CD4-positive, alpha-beta memory T cell (primary cell): ENCODE results near the gene SHFL. TPM values are rescaled to one million over a fixed set of nuclear protein-coding genes. Genes with fewer than 3 reads are reported as not detected.

Experiments used
- CTCF ChIA-PET: fragments of 350-600 bp; sonication (Branson Sonifier 250); formaldehyde crosslinking; loops from one replicate; lab custom pipeline; 2021; ENCODE audit warnings: inconsistent platforms; ENCODE audit not compliant: partially characterized antibody; lab: Charles Lee
- POLR2A ChIA-PET: fragments of 350-600 bp; sonication (Branson Sonifier 250); formaldehyde crosslinking; loops from one replicate; lab custom pipeline; 2021; ENCODE audit not compliant: partially characterized antibody; lab: Charles Lee
- DNase-seq, 5 donors: peaks; one replicate each; pipeline versions ENCODE4 v3.0.0 to v3.0.0-alpha.2; 2020 to 2022; ENCODE audit warnings: mixed read lengths in 1 of 5
- H3K27ac ChIP-seq: one replicate; pipeline ENCODE4 v1.7.0; 2013; ENCODE audit warnings: low read depth, low read length
- H3K27me3 ChIP-seq: 2 replicates; pipeline ENCODE4 v1.7.0; 2013; ENCODE audit warnings: mild to moderate bottlenecking, low read length, moderate library complexity; ENCODE audit not compliant: insufficient read depth
- H3K36me3 ChIP-seq: 2 replicates; pipeline ENCODE4 v1.7.0; 2013; ENCODE audit warnings: mild to moderate bottlenecking, low read length, moderate library complexity; ENCODE audit not compliant: insufficient read depth
- H3K4me1 ChIP-seq: 2 replicates; pipeline ENCODE4 v1.7.0; 2013; ENCODE audit warnings: mild to moderate bottlenecking, low read length, moderate library complexity; ENCODE audit not compliant: insufficient read depth
- H3K4me3 ChIP-seq, 2 donors: one replicate each; pipeline ENCODE4 v1.7.0; 2013; ENCODE audit warnings: low read length in 2 of 2, mild to moderate bottlenecking in 1 of 2
- H3K9me3 ChIP-seq, 2 donors: one replicate each; pipeline ENCODE4 v1.7.0; 2013; ENCODE audit warnings: low read length in 2 of 2, control low read depth in 1 of 2; ENCODE audit not compliant: control insufficient read depth in 1 of 2
- H3K27ac Mint-ChIP-seq, 7 donors: one replicate each; pipeline ENCODE4 v1.8.0; 2020 to 2021; ENCODE audit warnings: mixed read lengths in 7 of 7, mild to moderate bottlenecking in 6 of 7, inconsistent platforms in 3 of 7, moderate library complexity in 3 of 7
- H3K27me3 Mint-ChIP-seq, 2 donors: one replicate each; pipeline ENCODE4 v1.8.0; 2020 to 2021; ENCODE audit warnings: mixed read lengths in 2 of 2
- H3K36me3 Mint-ChIP-seq, 2 donors: one replicate each; pipeline ENCODE4 v1.8.0; 2020 to 2021; ENCODE audit warnings: mixed read lengths in 2 of 2, inconsistent platforms in 1 of 2, mild to moderate bottlenecking in 1 of 2
- H3K4me1 Mint-ChIP-seq, 4 donors: one replicate each; pipeline ENCODE4 v1.8.0; 2020 to 2021; ENCODE audit warnings: mixed read lengths in 4 of 4, mild to moderate bottlenecking in 1 of 4
- H3K4me3 Mint-ChIP-seq, 8 donors: one replicate each; pipeline ENCODE4 v1.8.0; 2020 to 2021; ENCODE audit warnings: mixed read lengths in 8 of 8, mild to moderate bottlenecking in 7 of 8, moderate library complexity in 6 of 8, inconsistent platforms in 3 of 8
- H3K9me3 Mint-ChIP-seq, 8 donors: one replicate each; pipeline ENCODE4 v1.8.0; 2020 to 2021; ENCODE audit warnings: mixed read lengths in 8 of 8, mild to moderate bottlenecking in 5 of 8, inconsistent platforms in 3 of 8, moderate library complexity in 1 of 8
- intact Hi-C: fragments of 100-400 bp; cut with micrococcal nuclease; formaldehyde crosslinking; loops from one replicate; pipeline ENCODE4 v1.15.1; 2023
- polyA plus RNA-seq, 2 donors: library from polyadenylated mRNA; unstranded; fragments of 300-500 nt; fragmentation: Illumina TruSeq; gene quantifications; one replicate each; pipeline ENCODE4 v1.2.3, GENCODE V29; 2021
- total RNA-seq, 2 experiments: library from RNA; stranded (reverse); gene quantifications; one replicate each; pipeline ENCODE4 v1.2.3, GENCODE V29; 2021

SHFL gene
- total and polyA plus RNA-seq, 4 experiments from 2014 or later: 25.7 to 112 (median 85.0) TPM

- H3K4me1 ChIP-seq: peaks cover 70% of the 10 kb centered on the region
- Mint-ChIP-seq H3K36me3 (peaks cover 9 to 25% of the 10 kb centered on the region in 2 donors), H3K9me3 (peaks cover 0 to 2% (median 0%) of the 10 kb centered on the region in 8 donors), H3K27me3 (no peaks in the 10 kb centered on the region), H3K4me3 (peak overlapping the region in 6 of 8 donors; percentile 6 to 83 (median 26)), H3K27ac (peak overlapping the region; percentile 78 to 100 (median 97)), H3K4me1 (peaks cover 35 to 82% (median 59%) of the 10 kb centered on the region in 4 donors)
- peak overlapping the region; percentile 89 for H3K27ac ChIP-seq
- no peak overlapping the region for H3K4me3 ChIP-seq
- ChIA-PET POLR2A (interaction anchor here (0.6 to 10.9 kb wide), 10 partner anchors 8 to 278 kb away, joined by 3 to 172 read pairs (median 4); partner anchors contain the start of genes EIF3G, ICAM1 and P2RY11), CTCF (interaction anchor here (0.6 to 3.7 kb wide), 8 partner anchors 8 to 418 kb away, joined by 3 to 25 read pairs (median 6); no protein-coding TSS in a partner anchor)
- no peak for DNase-seq
- no peaks in the 10 kb centered on the region for H3K9me3 ChIP-seq
- H3K27me3 ChIP-seq: no peaks in the 10 kb centered on the region
- intact Hi-C loops: loop anchor here (2.0 to 10.0 kb wide), 3 partner anchors 15 to 301 kb away; partner anchors contain the start of genes CDC37 and EIF3G
- peaks cover 17% of the 10 kb centered on the region for H3K36me3 ChIP-seq
Observed at GRCh38 chr19:10104130-10104513, 18.0 kb downstream of the SHFL start.

GRCh38 chr19:10104665-10105508 lies 18.8 kb downstream of the SHFL start:
- Histone ChIP-seq H3K4me1 (peaks cover 76% of the 10 kb centered on the region), H3K27ac (peak overlapping the region; percentile 89), H3K27me3 (no peaks in the 10 kb centered on the region), H3K4me3 (peak overlapping the region; percentile 5 to 29), H3K9me3 (no peaks in the 10 kb centered on the region), H3K36me3 (peaks cover 24% of the 10 kb centered on the region)
- intact Hi-C loops: loop anchor here (2.0 to 10.0 kb wide), 3 partner anchors 14 to 300 kb away; partner anchors contain the start of genes CDC37 and EIF3G
- Mint-ChIP-seq H3K4me1 (peaks cover 33 to 84% (median 56%) of the 10 kb centered on the region in 4 donors), H3K4me3 (peak overlapping the region; percentile 12 to 92 (median 80)), H3K36me3 (peaks cover 14 to 25% of the 10 kb centered on the region in 2 donors), H3K9me3 (peaks cover 0 to 2% (median 0%) of the 10 kb centered on the region in 8 donors), H3K27ac (peak overlapping the region; percentile 95 to 100 (median 97)), H3K27me3 (no peaks in the 10 kb centered on the region)
- POLR2A ChIA-PET: interaction anchor here (0.6 to 10.9 kb wide), 12 partner anchors 9 to 277 kb away, joined by 3 to 172 read pairs (median 4); partner anchors contain the start of genes EIF3G, ICAM1, P2RY11 and UBL5
- peak; percentile 82 to 96 (median 91) for DNase-seq
- CTCF ChIA-PET: interaction anchor here (0.6 to 3.7 kb wide), 9 partner anchors 9 to 418 kb away, joined by 3 to 25 read pairs (median 5); no protein-coding TSS in a partner anchor

- peaks cover 19 to 30% of the 10 kb centered on the region in 2 donors for H3K36me3 Mint-ChIP-seq
- H3K4me1 Mint-ChIP-seq: peaks cover 35 to 87% (median 56%) of the 10 kb centered on the region in 4 donors
- Histone ChIP-seq H3K9me3 (no peaks in the 10 kb centered on the region), H3K27me3 (no peaks in the 10 kb centered on the region), H3K4me1 (peaks cover 73% of the 10 kb centered on the region), H3K36me3 (peaks cover 31% of the 10 kb centered on the region), H3K4me3 (peak overlapping the region; percentile 5 to 58), H3K27ac (peak overlapping the region; percentile 89)
- POLR2A ChIA-PET: interaction anchor here (0.6 to 10.9 kb wide), 13 partner anchors 10 to 298 kb away, joined by 3 to 172 read pairs (median 4); partner anchors contain the start of genes CDC37, EIF3G, ICAM1 and P2RY11
- peak in 2 of 5 donors; percentile 25 to 93 for DNase-seq
- intact Hi-C loops: loop anchor here (1.0 to 10.0 kb wide), 6 partner anchors 9 to 299 kb away; partner anchors contain the start of genes CDC37, EIF3G, RAVER1 and SHFL
- peak overlapping the region; percentile 95 to 100 (median 97) for H3K27ac Mint-ChIP-seq
- peaks cover 0 to 2% (median 0%) of the 10 kb centered on the region in 8 donors for H3K9me3 Mint-ChIP-seq
- CTCF ChIA-PET: interaction anchor here (0.9 to 4.1 kb wide), 5 partner anchors 7 to 37 kb away, joined by 3 to 26 read pairs (median 6); no protein-coding TSS in a partner anchor
- H3K4me3 Mint-ChIP-seq: peak overlapping the region; percentile 72 to 92 (median 88)
- no peaks in the 10 kb centered on the region for H3K27me3 Mint-ChIP-seq
Observed at GRCh38 chr19:10105509-10106099, 19.5 kb downstream of the SHFL start.

GRCh38 chr19:10106100-10106936 lies 20.2 kb downstream of the SHFL start, which contains the start of gene PPAN:
Gene PPAN, plus strand, starts transcription at chr19:10106362. Its CDS starts 33 bp downstream, at chr19:10106395.
- DNase-seq: peak; percentile 96 to 98 (median 98)
- peak within 1 kb of the TSS; percentile 89 for H3K27ac ChIP-seq
- H3K4me3 ChIP-seq: peak within 1 kb of the TSS; percentile 58 to 74
- peaks cover 0 to 2% (median 0%) of the 10 kb centered on the region in 8 donors for H3K9me3 Mint-ChIP-seq
- H3K4me3 Mint-ChIP-seq: peak within 1 kb of the TSS; percentile 72 to 92 (median 88)
- no peaks in the 10 kb centered on the region for H3K27me3 Mint-ChIP-seq
- H3K36me3 ChIP-seq: peaks cover 35% of the 10 kb centered on the region
- peaks cover 77% of the 10 kb centered on the region for H3K4me1 ChIP-seq
- ChIA-PET POLR2A (interaction anchor here (0.5 to 10.9 kb wide), 13 partner anchors 10 to 797 kb away, joined by 3 to 172 read pairs (median 3); partner anchors contain the start of genes CDC37, EIF3G, ICAM1 and P2RY11), CTCF (interaction anchor here (0.8 to 4.1 kb wide), 5 partner anchors 8 to 322 kb away, joined by 3 to 26 read pairs (median 4); no protein-coding TSS in a partner anchor)
- no peaks in the 10 kb centered on the region for H3K27me3 ChIP-seq
- no peaks in the 10 kb centered on the region for H3K9me3 ChIP-seq
- peaks cover 38 to 86% (median 59%) of the 10 kb centered on the region in 4 donors for H3K4me1 Mint-ChIP-seq
- H3K27ac Mint-ChIP-seq: peak within 1 kb of the TSS; percentile 95 to 100 (median 97)
- peaks cover 21 to 33% of the 10 kb centered on the region in 2 donors for H3K36me3 Mint-ChIP-seq
- intact Hi-C loops: loop anchor here (1.0 to 10.0 kb wide), 5 partner anchors 10 to 298 kb away; partner anchors contain the start of genes CDC37, RAVER1 and SHFL

- Mint-ChIP-seq H3K27me3 (no peaks in the 10 kb centered on the region), H3K4me1 (peaks cover 41 to 86% (median 62%) of the 10 kb centered on the region in 4 donors), H3K36me3 (peaks cover 21 to 41% of the 10 kb centered on the region in 2 donors), H3K9me3 (peaks cover 0 to 2% (median 0%) of the 10 kb centered on the region in 8 donors), H3K4me3 (peak overlapping the region; percentile 72 to 92 (median 87)), H3K27ac (peak overlapping the region; percentile 95 to 100 (median 97))
- H3K36me3 ChIP-seq: peaks cover 38% of the 10 kb centered on the region
- ChIA-PET POLR2A (interaction anchor here (1.0 to 10.9 kb wide), 5 partner anchors 9 to 36 kb away, joined by 3 to 172 read pairs (median 8); partner anchors contain the start of genes EIF3G and P2RY11), CTCF (interaction anchor here (1.8 to 4.1 kb wide), 4 partner anchors 9 to 36 kb away, joined by 6 to 26 read pairs (median 8); no protein-coding TSS in a partner anchor)
- H3K4me1 ChIP-seq: peaks cover 80% of the 10 kb centered on the region
- DNase-seq: no peak
- H3K27me3 ChIP-seq: no peaks in the 10 kb centered on the region
- peak overlapping the region; percentile 89 for H3K27ac ChIP-seq
- H3K4me3 ChIP-seq: peak overlapping the region; percentile 58 to 74
- intact Hi-C loops: loop anchor here (2.0 to 10.0 kb wide), 3 partner anchors 36 to 298 kb away; partner anchors contain the start of genes CDC37 and RAVER1
- no peaks in the 10 kb centered on the region for H3K9me3 ChIP-seq
Observed at GRCh38 chr19:10107254-10107653, 21.1 kb downstream of the SHFL start.
